Neural cell (in vitro differentiated cells): ENCODE measurements around the gene EPB41L2. TPM values are rescaled to one million over a fixed set of nuclear protein-coding genes. Genes with fewer than 3 reads are reported as not detected.

ENCODE experiments used
- H2AFZ ChIP-seq: fragments of 200-600, 300-800 bp; sonication (generic), shearing (Covaris generic); 2 replicates; pipeline ENCODE4 v1.6.0; 2014; ENCODE audit warnings: low read depth, mild to moderate bottlenecking, antibody characterized with exemption, low read length, moderate library complexity
- H3F3A ChIP-seq: fragments of 200-600 bp; shearing (Covaris generic); 2 replicates; pipeline ENCODE4 v1.6.1; 2016; ENCODE audit warnings: mild to moderate bottlenecking, moderate library complexity, mixed read lengths, antibody characterized with exemption, low read length; ENCODE audit not compliant: insufficient read depth, poor library complexity, severe bottlenecking
- H3K27ac ChIP-seq: fragments of 200-600, 300-800 bp; sonication (generic), shearing (Covaris generic); 2 replicates; pipeline ENCODE4 v1.5.1; 2014; ENCODE audit warnings: mild to moderate bottlenecking, low read length, moderate library complexity
- H3K27me3 ChIP-seq: fragments of 300-800, 200-600 bp; sonication (generic), shearing (Covaris generic); 2 replicates; pipeline ENCODE4 v1.6.0; 2014; ENCODE audit warnings: mild to moderate bottlenecking, low read depth, low read length, moderate library complexity; ENCODE audit not compliant: insufficient read depth
- H3K36me3 ChIP-seq: fragments of 300-800, 200-600 bp; sonication (generic), shearing (Covaris generic); 2 replicates; pipeline ENCODE4 v1.5.1; 2014; ENCODE audit warnings: mild to moderate bottlenecking, antibody characterized with exemption, low read length, moderate library complexity; ENCODE audit not compliant: insufficient read depth
- H3K4me2 ChIP-seq: fragments of 300-800, 200-600 bp; sonication (generic), shearing (Covaris generic); 2 replicates; pipeline ENCODE4 v1.6.0; 2014; ENCODE audit warnings: mild to moderate bottlenecking, low read length
- H3K4me3 ChIP-seq: fragments of 300-800, 200-600 bp; sonication (generic), shearing (Covaris generic); 2 replicates; pipeline ENCODE4 v1.5.1; 2014; ENCODE audit warnings: mild to moderate bottlenecking, low read length, moderate library complexity
- H3K79me2 ChIP-seq: fragments of 200-600 bp; shearing (Covaris generic); replicated peaks from 2 replicates; pipeline ENCODE4 v1.6.0; 2014; ENCODE audit warnings: mild to moderate bottlenecking, low read length, moderate library complexity; ENCODE audit not compliant: insufficient read depth
- H3K9ac ChIP-seq: fragments of 300-800, 200-600 bp; sonication (generic), shearing (Covaris generic); 2 replicates; pipeline ENCODE4 v1.6.1; 2016; ENCODE audit warnings: mild to moderate bottlenecking, low read length, mixed read lengths
- H3K9me2 ChIP-seq: fragments of 200-600 bp; shearing (Covaris generic); 2 replicates; pipeline ENCODE4 v1.6.1; 2016; ENCODE audit warnings: mild to moderate bottlenecking, low read length, mixed read lengths; ENCODE audit not compliant: insufficient read depth
- H3K9me3 ChIP-seq: fragments of 200-600, 300-800 bp; sonication (generic), shearing (Covaris generic); 2 replicates; pipeline ENCODE4 v1.6.1; 2016; ENCODE audit warnings: mild to moderate bottlenecking, mixed run types, low read length, moderate library complexity, mixed read lengths
- H4K20me1 ChIP-seq: fragments of 200-600 bp; shearing (Covaris generic); 2 replicates; pipeline ENCODE4 v1.6.1; 2016; ENCODE audit warnings: mild to moderate bottlenecking, mixed run types; ENCODE audit not compliant: insufficient read depth
- CTCF ChIP-seq: fragments of 450-650 bp; IDR thresholded peaks from 2 replicates; pipeline ENCODE4 v1.5.1; 2014; ENCODE audit warnings: antibody characterized with exemption, mild to moderate bottlenecking, moderate library complexity; ENCODE audit not compliant: poor library complexity, severe bottlenecking
- EP300 ChIP-seq: fragments of 450-650 bp; conservative IDR thresholded peaks from 2 replicates; pipeline ENCODE4 v1.6.1; 2014; ENCODE audit warnings: antibody characterized with exemption, mild to moderate bottlenecking, moderate library complexity; ENCODE audit not compliant: poor library complexity, severe bottlenecking
- EZH2 ChIP-seq: fragments of 200-600, 300-800 bp; shearing (Covaris generic), sonication (generic); IDR thresholded peaks from 2 replicates; pipeline ENCODE4 v1.6.1; 2014; ENCODE audit warnings: antibody characterized with exemption, low read length, borderline replicate concordance, mild to moderate bottlenecking; ENCODE audit not compliant: insufficient read depth, poor library complexity, severe bottlenecking
- MXI1 ChIP-seq: fragments of 450-650 bp; conservative IDR thresholded peaks from 2 replicates; pipeline ENCODE4 v1.6.1; 2014; ENCODE audit warnings: antibody characterized with exemption, mild to moderate bottlenecking; ENCODE audit not compliant: poor library complexity, severe bottlenecking
- POLR2AphosphoS5 ChIP-seq: IDR thresholded peaks from 2 replicates; pipeline ENCODE4 v1.6.1; 2012
- RAD21 ChIP-seq: fragments of 450-650 bp; conservative IDR thresholded peaks from 2 replicates; pipeline ENCODE4 v1.6.1; 2014; ENCODE audit warnings: antibody characterized with exemption, mild to moderate bottlenecking, moderate library complexity
- REST ChIP-seq: IDR thresholded peaks from 2 replicates; pipeline ENCODE4 v1.6.1; 2012; ENCODE audit warnings: borderline replicate concordance
- SMC3 ChIP-seq: fragments of 450-650 bp; conservative IDR thresholded peaks from 2 replicates; pipeline ENCODE4 v1.6.1; 2014; ENCODE audit warnings: antibody characterized with exemption, mild to moderate bottlenecking, moderate library complexity; ENCODE audit not compliant: poor library complexity
- TAF1 ChIP-seq: IDR thresholded peaks from 2 replicates; pipeline ENCODE4 v1.6.1; 2012; ENCODE audit warnings: low read depth
- polyA plus RNA-seq: library from polyadenylated mRNA; depleted of rRNA; stranded (reverse); fragments of >200 nt; gene quantifications from 2 replicates; pipeline ENCODE4 v1.2.3, GENCODE V29; 2014

Gene EPB41L2
- polyA plus RNA-seq, 1 donor from 2014 or later: 13.5 TPM

- no peak for TF ChIP-seq MXI1
- no peaks in the 10 kb centered on the region for H3F3A ChIP-seq
- no peaks in the 10 kb centered on the region for H3K79me2 ChIP-seq
- H3K27me3 ChIP-seq: no peaks in the 10 kb centered on the region
- H2AFZ ChIP-seq: no peak overlapping the region
- H3K9me3 ChIP-seq: no peaks in the 10 kb centered on the region
- H3K4me2 ChIP-seq: no peak overlapping the region
- no peaks in the 10 kb centered on the region for H4K20me1 ChIP-seq
- no peak overlapping the region for H3K4me3 ChIP-seq
- no peaks in the 10 kb centered on the region for H3K36me3 ChIP-seq
- H3K9me2 ChIP-seq: no peaks in the 10 kb centered on the region
- no peak overlapping the region for H3K27ac ChIP-seq
- H3K9ac ChIP-seq: no peak overlapping the region
Measured at GRCh38 chr6:130870179-130870880, 192.7 kb downstream of the EPB41L2 start.

- H3K9ac ChIP-seq: no peak overlapping the region
- no peak overlapping the region for H2AFZ ChIP-seq
- TF ChIP-seq POLR2AphosphoS5: no peak
- TF ChIP-seq RAD21: no peak
- no peak for TF ChIP-seq REST
- TF ChIP-seq TAF1: no peak
- no peak for TF ChIP-seq CTCF
- TF ChIP-seq MXI1: no peak
- TF ChIP-seq EZH2: no peak
- no peak for TF ChIP-seq SMC3
- no peak for TF ChIP-seq EP300
- H3K9me2 ChIP-seq: no peaks in the 10 kb centered on the region
- H3F3A ChIP-seq: no peaks in the 10 kb centered on the region
- no peaks in the 10 kb centered on the region for H3K27me3 ChIP-seq
- H3K4me2 ChIP-seq: no peak overlapping the region
- H3K4me3 ChIP-seq: no peak overlapping the region
- H3K79me2 ChIP-seq: no peaks in the 10 kb centered on the region
- H4K20me1 ChIP-seq: no peaks in the 10 kb centered on the region
- no peak overlapping the region for H3K27ac ChIP-seq
- no peaks in the 10 kb centered on the region for H3K9me3 ChIP-seq
- no peaks in the 10 kb centered on the region for H3K36me3 ChIP-seq
Measured at GRCh38 chr6:130869681-130870080, 193.4 kb downstream of the EPB41L2 start.
